Measurements from ENCODE around the gene TOB1.

Gene TOB1

GRCh38 chr17:50850640-50851039 lies 15.5 kb downstream of the TOB1 start:
- TF ChIP-seq ZNF274 (IDR thresholded peaks at IDR 0.05; ENCODE audit: low read depth, low read length) (no peak), YY1 (IDR thresholded peaks at IDR 0.05; ENCODE audit: insufficient read depth, insufficient read length) (no peak), SUZ12 (IDR thresholded peaks at IDR 0.05; ENCODE audit: extremely low read depth, insufficient read depth, insufficient read length) (no peak)
- no peak overlapping the region for H3K4me3 ChIP-seq (ENCODE audit: insufficient read length, low read depth)
- no peaks in the 10 kb centered on the region for H3K36me3 ChIP-seq (ENCODE audit: insufficient read depth, insufficient read length, low read length)
- DNase-seq (ENCODE audit: low read depth, low spot score) = no peak
- H3K4me1 ChIP-seq (ENCODE audit: insufficient read depth, insufficient read length) = peaks cover 3% of the 10 kb centered on the region
- H3K9ac ChIP-seq (ENCODE audit: insufficient read length, low read depth) = no peak overlapping the region
- H3K9me3 ChIP-seq (ENCODE audit: insufficient read depth, low read length) = no peaks in the 10 kb centered on the region
- peaks cover 6% of the 10 kb centered on the region for H3K27me3 ChIP-seq (ENCODE audit: insufficient read depth, insufficient read length)

- Histone ChIP-seq H3K36me3 (ENCODE audit: insufficient read depth, insufficient read length, low read length) (no peaks in the 10 kb centered on the region), H3K9me3 (ENCODE audit: insufficient read depth, low read length) (no peaks in the 10 kb centered on the region), H3K27me3 (ENCODE audit: insufficient read depth, insufficient read length) (peaks cover 6% of the 10 kb centered on the region), H3K4me1 (ENCODE audit: insufficient read depth, insufficient read length) (peaks cover 16% of the 10 kb centered on the region), H3K4me3 (ENCODE audit: insufficient read length, low read depth) (no peak overlapping the region), H3K9ac (ENCODE audit: insufficient read length, low read depth) (no peak overlapping the region)
- TF ChIP-seq YY1 (IDR thresholded peaks at IDR 0.05; ENCODE audit: insufficient read depth, insufficient read length) = no peak
- no peak for TF ChIP-seq ZNF274 (IDR thresholded peaks at IDR 0.05; ENCODE audit: low read depth, low read length)
- TF ChIP-seq SUZ12 (IDR thresholded peaks at IDR 0.05; ENCODE audit: extremely low read depth, insufficient read depth, insufficient read length) = no peak
- no peak for DNase-seq (ENCODE audit: low read depth, low spot score)
Measured at GRCh38 chr17:50848711-50849110, 17.4 kb downstream of the TOB1 start.

GRCh38 chr17:50848039-50848438 lies 18.1 kb downstream of the TOB1 start:
- Histone ChIP-seq H3K27me3 (ENCODE audit: insufficient read depth, insufficient read length) (peaks cover 5% of the 10 kb centered on the region), H3K9me3 (ENCODE audit: insufficient read depth, low read length) (no peaks in the 10 kb centered on the region), H3K36me3 (ENCODE audit: insufficient read depth, insufficient read length, low read length) (no peaks in the 10 kb centered on the region), H3K4me1 (ENCODE audit: insufficient read depth, insufficient read length) (peaks cover 16% of the 10 kb centered on the region), H3K9ac (ENCODE audit: insufficient read length, low read depth) (no peak overlapping the region), H3K4me3 (ENCODE audit: insufficient read length, low read depth) (no peak overlapping the region)
- TF ChIP-seq YY1 (IDR thresholded peaks at IDR 0.05; ENCODE audit: insufficient read depth, insufficient read length) (no peak), SUZ12 (IDR thresholded peaks at IDR 0.05; ENCODE audit: extremely low read depth, insufficient read depth, insufficient read length) (no peak), ZNF274 (IDR thresholded peaks at IDR 0.05; ENCODE audit: low read depth, low read length) (no peak)
- DNase-seq (ENCODE audit: low read depth, low spot score) = no peak

- Histone ChIP-seq H3K4me1 (ENCODE audit: insufficient read depth, insufficient read length) (peaks cover 16% of the 10 kb centered on the region), H3K27me3 (ENCODE audit: insufficient read depth, insufficient read length) (peaks cover under 1% of the 10 kb centered on the region), H3K36me3 (ENCODE audit: insufficient read depth, insufficient read length, low read length) (no peaks in the 10 kb centered on the region), H3K9ac (ENCODE audit: insufficient read length, low read depth) (no peak overlapping the region), H3K4me3 (ENCODE audit: insufficient read length, low read depth) (no peak overlapping the region), H3K9me3 (ENCODE audit: insufficient read depth, low read length) (no peaks in the 10 kb centered on the region)
- no peak for DNase-seq (ENCODE audit: low read depth, low spot score)
- no peak for TF ChIP-seq ZNF274 (IDR thresholded peaks at IDR 0.05; ENCODE audit: low read depth, low read length)
- TF ChIP-seq YY1 (IDR thresholded peaks at IDR 0.05; ENCODE audit: insufficient read depth, insufficient read length) = no peak
- TF ChIP-seq SUZ12 (IDR thresholded peaks at IDR 0.05; ENCODE audit: extremely low read depth, insufficient read depth, insufficient read length) = no peak
Measured at GRCh38 chr17:50847566-50847965, 18.6 kb downstream of the TOB1 start.

- TF ChIP-seq ZNF274 (IDR thresholded peaks at IDR 0.05; ENCODE audit: low read depth, low read length) = no peak
- no peak for TF ChIP-seq YY1 (IDR thresholded peaks at IDR 0.05; ENCODE audit: insufficient read depth, insufficient read length)
- no peak for TF ChIP-seq SUZ12 (IDR thresholded peaks at IDR 0.05; ENCODE audit: extremely low read depth, insufficient read depth, insufficient read length)
- Histone ChIP-seq H3K9me3 (ENCODE audit: insufficient read depth, low read length) (no peaks in the 10 kb centered on the region), H3K9ac (ENCODE audit: insufficient read length, low read depth) (no peak overlapping the region), H3K27me3 (ENCODE audit: insufficient read depth, insufficient read length) (no peaks in the 10 kb centered on the region), H3K4me1 (ENCODE audit: insufficient read depth, insufficient read length) (peaks cover 16% of the 10 kb centered on the region), H3K36me3 (ENCODE audit: insufficient read depth, insufficient read length, low read length) (no peaks in the 10 kb centered on the region), H3K4me3 (ENCODE audit: insufficient read length, low read depth) (no peak overlapping the region)
- DNase-seq (ENCODE audit: low read depth, low spot score) = no peak
Measured at GRCh38 chr17:50845240-50846147, 20.7 kb downstream of the TOB1 start.

GRCh38 chr17:50844117-50844700 lies 21.9 kb downstream of the TOB1 start:
- Histone ChIP-seq H3K9me3 (ENCODE audit: insufficient read depth, low read length) (no peaks in the 10 kb centered on the region), H3K9ac (ENCODE audit: insufficient read length, low read depth) (peak overlapping the region; percentile 51), H3K27me3 (ENCODE audit: insufficient read depth, insufficient read length) (no peaks in the 10 kb centered on the region), H3K4me1 (ENCODE audit: insufficient read depth, insufficient read length) (peaks cover 16% of the 10 kb centered on the region), H3K4me3 (ENCODE audit: insufficient read length, low read depth) (no peak overlapping the region), H3K36me3 (ENCODE audit: insufficient read depth, insufficient read length, low read length) (no peaks in the 10 kb centered on the region)
- no peak for DNase-seq (ENCODE audit: low read depth, low spot score)
- TF ChIP-seq YY1 (IDR thresholded peaks at IDR 0.05; ENCODE audit: insufficient read depth, insufficient read length) (no peak), ZNF274 (IDR thresholded peaks at IDR 0.05; ENCODE audit: low read depth, low read length) (no peak), SUZ12 (IDR thresholded peaks at IDR 0.05; ENCODE audit: extremely low read depth, insufficient read depth, insufficient read length) (no peak)

All from NT2/D1 (cell line).